GM18951 (cell line): ENCODE measurements around the gene FLT3.
"Not testable (repeated sequence)": the region's sequence is repeated elsewhere in the genome, so short reads cannot be mapped to it uniquely, and the experiment has no call there.

Source experiments
- POLR2A ChIP-seq: IDR thresholded peaks from 4 replicates; pipeline ENCODE4 v1.6.1; 2011; ENCODE audit warnings: mild to moderate bottlenecking; ENCODE audit not compliant: insufficient read length, insufficient read depth; ENCODE audit errors: extremely low read depth
- in situ Hi-C: fragments of 300-500 bp; cut with MboI; formaldehyde crosslinking; loops from one replicate; pipeline ENCODE4 v1.12.0; 2022; ENCODE audit warnings: low sequenced_read_pairs, mixed read lengths, inconsistent platforms; ENCODE audit not compliant: unreplicated experiment

Gene FLT3

DNA sequence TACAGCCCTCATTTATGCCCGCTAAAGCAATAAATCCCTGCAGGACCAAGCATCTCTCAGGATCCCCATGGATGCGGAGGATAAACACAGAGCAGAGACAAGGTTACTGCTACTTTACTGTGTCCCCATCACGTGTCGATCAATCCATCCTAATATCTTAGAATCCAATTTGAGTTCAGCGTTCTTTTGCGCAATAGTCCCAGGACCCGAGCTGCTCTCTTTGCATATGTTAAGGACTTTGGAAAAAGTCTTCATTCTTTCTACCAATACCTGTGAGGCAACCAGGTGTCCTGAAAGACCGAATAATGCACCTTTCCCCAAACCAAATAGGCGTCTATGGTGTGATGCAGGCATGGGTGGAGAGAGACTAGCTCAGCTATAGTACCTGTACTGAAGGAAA is 73.9 kb downstream of the FLT3 start:
- no peak for TF ChIP-seq POLR2A
- in situ Hi-C loops: no loop called here

DNA sequence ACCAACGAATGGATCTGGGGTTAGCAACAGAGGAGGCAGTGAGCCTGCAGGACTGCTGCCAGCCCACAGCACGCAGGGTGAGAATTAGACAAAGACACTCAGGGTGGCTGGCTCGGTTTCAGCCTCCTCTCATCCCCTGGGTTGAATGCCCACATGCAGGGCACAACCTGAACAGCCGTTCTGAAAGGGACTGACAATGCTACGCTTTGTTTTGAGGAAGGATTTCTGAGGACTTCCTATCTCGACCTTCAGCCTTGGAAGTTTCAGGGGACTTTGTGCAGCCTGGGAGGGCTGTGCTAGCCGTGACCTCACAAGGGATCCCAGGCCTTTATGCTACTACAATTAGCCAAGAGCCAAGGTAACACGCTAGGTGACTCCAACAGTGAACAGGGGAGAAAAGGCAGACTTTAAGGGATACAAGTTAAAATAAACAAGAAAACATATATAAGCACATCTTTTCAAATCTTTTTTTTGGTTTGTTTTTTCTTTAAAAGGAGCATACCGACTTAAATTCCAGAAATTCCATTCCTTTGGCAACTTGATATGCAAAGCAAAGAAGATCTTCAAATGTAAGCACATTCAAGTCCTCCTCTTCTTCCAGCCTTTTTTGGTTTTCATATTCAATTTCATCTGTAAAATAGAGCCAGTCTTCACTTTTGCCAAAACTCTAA is 77.4 kb downstream of the FLT3 start:
- in situ Hi-C loops: no loop called here

DNA sequence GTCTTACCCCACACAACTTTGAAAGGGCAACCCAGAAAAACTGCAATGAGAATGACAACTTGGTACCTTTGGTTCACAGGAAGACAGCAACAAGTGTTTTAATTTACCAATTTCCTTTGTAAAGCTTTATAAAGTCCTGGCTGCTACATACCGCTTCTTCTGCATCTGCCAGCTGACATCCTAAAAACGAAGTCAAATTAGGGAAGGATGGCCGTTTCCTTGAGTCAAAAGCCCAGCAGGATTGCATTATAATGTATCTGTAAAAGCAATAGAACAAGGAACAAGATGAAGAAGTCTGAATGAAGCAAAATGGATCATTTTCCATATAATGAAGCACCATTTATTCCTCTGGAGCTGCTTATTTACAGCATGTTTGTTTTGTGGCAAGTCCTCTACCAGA is 86.1 kb downstream of the FLT3 start:
- in situ Hi-C loops: no loop called here
- TF ChIP-seq POLR2A: no peak

More for the DNA sequence above, 77.4 kb downstream of the FLT3 start:
- TF ChIP-seq POLR2A: no peak

DNA sequence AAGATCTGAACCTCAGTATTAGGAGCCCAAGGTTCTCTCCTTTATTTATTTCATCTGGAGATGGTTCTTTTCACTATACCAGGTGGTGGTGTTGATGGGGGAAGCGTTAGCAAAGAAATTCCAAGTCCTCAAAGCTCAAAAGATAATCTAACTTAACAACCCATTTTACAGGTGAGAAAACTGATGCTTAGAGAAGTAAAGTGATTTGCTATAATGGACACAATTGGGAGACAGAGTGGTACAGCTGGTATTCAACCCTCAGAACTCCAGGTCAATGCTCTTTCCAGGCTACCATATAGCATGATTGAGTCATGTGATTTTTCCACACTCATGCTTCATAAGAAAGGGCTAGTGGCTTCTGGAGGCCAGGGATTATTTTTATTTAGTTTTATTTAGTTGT is 86.9 kb downstream of the FLT3 start:
- no peak for TF ChIP-seq POLR2A
- in situ Hi-C loops: no loop called here

DNA sequence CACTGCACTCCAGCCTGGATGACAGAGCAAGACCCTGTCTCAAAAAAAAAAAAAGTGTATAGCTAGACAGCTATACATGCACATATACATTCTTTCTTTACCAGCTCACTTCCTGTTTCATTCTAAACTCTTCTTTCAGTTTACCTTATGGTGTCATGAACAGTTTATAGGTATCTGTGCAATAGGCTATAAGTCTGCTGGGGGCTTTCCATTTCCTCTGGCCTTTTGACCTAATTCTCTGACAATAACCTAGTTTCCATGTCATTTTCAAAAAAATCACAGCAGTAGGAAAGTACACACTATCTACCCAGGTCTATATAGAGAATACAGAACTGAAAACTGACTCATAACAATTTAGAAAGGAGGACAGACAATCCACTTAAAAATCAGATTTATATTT is 87.5 kb downstream of the FLT3 start:
- TF ChIP-seq POLR2A: no peak
- in situ Hi-C loops: no loop called here

DNA sequence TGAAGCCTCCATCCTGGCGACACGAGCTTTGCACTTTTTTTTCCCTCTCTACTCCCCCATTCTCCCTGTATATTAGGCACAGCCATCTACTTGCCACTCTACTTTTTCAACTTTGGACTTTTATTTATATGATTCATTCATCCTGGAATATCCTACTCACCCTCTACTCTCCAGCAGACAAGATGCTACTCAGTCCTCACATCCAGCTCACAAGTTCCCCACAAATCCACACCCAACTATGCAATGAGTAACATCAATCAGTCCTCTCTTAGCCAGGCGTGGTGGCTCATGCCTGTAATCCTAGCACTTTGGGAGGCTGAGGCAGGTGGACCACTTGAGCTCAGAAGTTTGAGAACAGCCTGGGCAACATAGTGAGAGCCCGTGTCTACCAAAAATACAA is 88.0 kb downstream of the FLT3 start:
- TF ChIP-seq POLR2A: no peak
- in situ Hi-C loops: no loop called here

DNA sequence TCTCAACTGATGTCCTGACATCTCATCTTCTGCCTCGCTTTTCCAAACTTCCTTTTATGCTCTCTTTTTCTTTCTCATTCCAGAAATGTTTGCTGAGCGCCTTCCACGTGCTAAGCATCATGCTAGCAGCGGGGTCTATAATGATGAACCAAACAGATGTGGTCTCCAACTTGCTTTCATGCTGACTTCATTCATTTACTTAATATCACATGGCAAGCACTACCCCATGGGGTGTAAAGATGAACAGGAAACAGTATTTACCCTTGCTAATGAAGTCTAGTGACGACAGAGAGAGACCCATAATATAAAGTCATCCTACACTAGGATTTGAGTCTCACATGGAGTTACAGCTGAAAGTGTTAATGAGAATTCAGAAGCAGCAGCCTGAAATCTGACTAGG is 90.3 kb downstream of the FLT3 start:
- no peak for TF ChIP-seq POLR2A
- in situ Hi-C loops: no loop called here

DNA sequence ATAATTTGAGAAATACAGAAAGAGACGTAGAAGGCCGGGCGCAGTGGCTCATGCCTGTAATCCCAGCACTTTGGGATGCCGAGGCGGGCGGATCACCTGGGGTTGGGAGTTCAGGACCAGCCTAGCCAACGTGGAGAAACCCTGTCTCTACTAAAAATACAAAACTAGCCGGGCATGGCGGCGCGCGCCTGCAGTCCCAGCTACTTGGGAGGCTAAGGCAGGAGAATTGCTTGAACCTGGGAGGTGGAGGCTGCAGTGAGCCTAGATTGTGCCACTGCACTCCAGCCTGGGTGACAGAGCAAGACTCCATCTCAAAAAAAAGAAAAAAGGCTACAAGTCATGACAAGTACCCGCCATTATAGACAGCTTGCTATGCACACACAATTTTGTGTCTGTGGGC is 95.4 kb downstream of the FLT3 start:
- in situ Hi-C loops: not testable (repeated sequence)

DNA sequence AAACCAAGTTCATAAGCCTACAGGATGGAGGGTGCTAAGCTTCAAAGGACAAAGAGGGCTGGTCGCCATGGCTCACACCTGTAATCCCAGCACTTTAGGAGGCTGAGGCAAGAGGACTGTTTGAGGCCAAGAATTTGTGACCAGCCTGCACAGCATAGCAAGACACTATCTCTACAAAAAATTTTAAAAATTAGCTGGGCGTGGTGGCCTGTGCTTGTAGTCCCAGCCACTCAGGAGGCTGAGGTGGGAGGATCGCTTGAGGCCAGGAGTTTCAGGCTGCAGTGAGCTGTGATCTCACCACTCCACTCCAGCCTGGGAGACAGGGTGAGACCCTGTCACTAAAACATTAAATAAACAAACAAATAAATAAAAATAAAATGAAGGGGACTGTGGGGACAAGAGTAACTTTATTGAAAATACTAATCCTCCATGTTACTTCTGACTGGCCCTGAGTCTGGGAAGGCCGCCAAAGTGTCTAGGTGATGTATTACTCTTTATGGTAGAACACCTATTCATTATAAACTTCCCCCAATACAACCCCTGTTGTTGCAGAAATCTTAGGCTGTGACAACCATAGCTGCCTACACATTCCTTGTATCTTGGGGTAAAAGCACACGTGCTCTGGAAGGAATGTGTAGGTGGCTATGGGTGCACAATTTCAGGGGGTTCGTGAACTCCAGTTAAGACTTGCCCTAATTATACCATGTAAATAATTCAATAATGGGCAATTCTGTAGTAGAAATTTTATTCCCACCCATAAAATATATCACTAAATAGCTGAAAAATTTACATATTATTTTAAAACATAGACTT is 97.3 kb downstream of the FLT3 start:
- TF ChIP-seq POLR2A: no peak
- in situ Hi-C loops: no loop called here

DNA sequence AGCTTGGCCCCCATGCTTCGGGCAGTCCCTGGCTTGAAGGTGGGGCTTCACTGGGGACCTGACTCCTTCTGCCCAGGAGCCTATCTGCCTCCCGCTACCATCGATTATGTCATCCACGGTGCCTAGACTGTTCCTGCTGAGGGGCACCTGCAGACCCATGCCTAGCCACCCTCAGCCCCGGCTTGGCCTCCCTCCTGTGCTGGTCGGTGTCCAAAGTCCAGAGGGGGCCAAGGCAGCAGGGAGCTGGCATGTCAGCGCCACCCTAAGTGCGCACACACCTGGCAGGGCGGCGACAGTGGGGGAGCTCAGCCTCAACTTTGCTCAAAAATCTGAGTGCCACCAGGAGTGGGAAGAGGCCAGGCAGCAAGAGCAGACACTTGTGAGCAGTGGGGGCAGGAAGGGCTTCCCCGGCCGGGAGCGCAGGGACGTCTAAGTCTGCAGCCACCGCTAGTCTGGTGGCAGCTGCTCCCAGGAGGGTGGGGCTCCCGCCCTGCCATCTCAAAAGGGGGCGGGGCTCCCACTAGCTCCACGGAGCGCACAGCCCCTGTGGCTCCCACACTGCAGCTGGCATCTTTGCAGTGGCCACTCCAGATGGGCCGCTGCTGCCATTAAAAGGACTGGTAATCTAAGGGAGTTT is 98.4 kb downstream of the FLT3 start:
- in situ Hi-C loops: no loop called here
- no peak for TF ChIP-seq POLR2A

DNA sequence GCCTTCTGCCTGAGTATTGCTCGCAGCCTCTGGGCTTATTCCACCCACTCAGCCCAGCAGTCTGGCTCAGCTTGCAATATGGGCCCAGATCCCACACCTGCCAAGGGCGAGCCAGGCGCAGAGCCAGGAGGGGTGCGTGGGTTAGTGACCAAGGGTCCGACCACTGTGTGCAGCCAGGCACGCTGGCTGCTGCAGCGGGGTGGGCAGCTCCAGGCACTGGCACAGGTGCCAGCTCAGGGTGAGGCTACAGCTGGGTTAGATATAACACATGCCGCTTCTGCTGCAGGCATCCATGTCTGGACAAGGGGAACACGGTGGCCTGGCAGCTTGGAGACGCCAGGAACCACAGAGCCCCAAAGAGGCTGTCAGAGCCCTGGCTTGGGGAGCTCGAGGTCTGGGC is 99.3 kb downstream of the FLT3 start:
- in situ Hi-C loops: no loop called here
- no peak for TF ChIP-seq POLR2A

DNA sequence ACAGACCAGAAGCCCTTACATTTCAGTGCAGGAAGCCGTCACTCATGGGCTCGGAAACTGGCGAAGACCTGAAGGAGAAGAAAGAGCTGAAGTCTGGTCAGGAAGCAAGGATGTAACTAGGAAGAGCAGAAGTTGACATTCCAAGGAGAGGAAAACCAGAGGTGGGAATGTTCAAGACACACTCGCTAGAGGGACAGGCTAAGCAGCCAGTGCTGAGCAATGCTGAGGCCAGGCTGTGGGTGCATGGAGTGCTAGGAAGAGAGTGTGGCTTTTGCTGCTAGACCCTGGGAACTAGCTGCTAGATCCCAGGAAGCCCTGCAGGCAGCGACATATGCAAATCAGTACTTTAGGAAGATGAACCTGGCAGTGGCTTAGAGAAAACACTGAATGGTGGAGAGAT is 99.8 kb downstream of the FLT3 start:
- TF ChIP-seq POLR2A: no peak
- in situ Hi-C loops: no loop called here

DNA sequence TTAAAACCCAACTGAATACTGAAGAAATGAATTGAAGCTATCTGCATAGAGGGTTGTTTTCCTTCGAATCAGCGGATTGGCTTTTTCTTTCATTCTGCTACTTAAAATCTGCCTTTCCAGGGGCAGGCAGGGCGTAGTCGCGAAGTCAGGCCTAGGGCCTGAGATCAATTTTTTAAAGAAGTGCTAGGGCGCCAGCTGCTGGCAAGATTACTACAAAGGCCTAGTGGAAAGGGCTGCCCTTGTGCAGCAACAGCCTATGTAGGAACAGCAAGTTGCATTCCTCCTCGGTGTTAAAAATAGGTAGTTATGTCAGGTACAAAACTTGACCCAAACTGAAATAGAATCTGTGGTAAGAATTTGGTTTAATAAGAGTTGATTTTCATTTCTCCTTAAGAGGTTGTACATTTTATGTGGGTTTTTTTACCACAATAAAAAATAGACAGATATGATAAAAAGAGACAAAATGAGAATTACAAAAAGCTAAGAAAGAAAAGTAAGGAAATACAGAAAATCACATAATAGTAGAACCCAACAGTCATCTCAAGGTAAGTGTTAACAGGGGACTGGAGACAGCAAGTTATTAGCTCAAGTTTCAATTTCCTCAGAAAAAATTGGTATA is 102.4 kb downstream of the FLT3 start:
- TF ChIP-seq POLR2A: no peak
- in situ Hi-C loops: loop anchor here (25.0 kb wide), 1 partner anchor 1036 kb away; no protein-coding TSS in a partner anchor
